Activated naive CD4-positive, alpha-beta T cell treated with anti-CD3 and anti-CD28 coated beads, Interleukin-2, amount 10 ng/mL, durations not matched to agents 7 days and 5 days (primary cell): ENCODE data around the gene GPR160.
"Not testable (repeated sequence)": the region's sequence is repeated elsewhere in the genome, so short reads cannot be mapped to it uniquely, and the experiment has no call there.

Experiments used
- CTCF ChIA-PET: fragments of 350-600 bp; sonication (Branson Sonifier 250); formaldehyde crosslinking; loops from one replicate; lab custom pipeline; 2021; ENCODE audit warnings: antibody characterized with exemption; lab: Charles Lee
- DNase-seq: peaks from one replicate; pipeline ENCODE4 v3.0.0-alpha.2; 2020
- H3K27ac Mint-ChIP-seq: one replicate; pipeline ENCODE4 v1.8.0; 2021; ENCODE audit warnings: mild to moderate bottlenecking, moderate library complexity, mixed read lengths
- H3K27me3 Mint-ChIP-seq: one replicate; pipeline ENCODE4 v1.8.0; 2021; ENCODE audit warnings: mild to moderate bottlenecking, mixed read lengths
- H3K36me3 Mint-ChIP-seq: one replicate; pipeline ENCODE4 v1.8.0; 2021; ENCODE audit warnings: mixed read lengths
- H3K4me1 Mint-ChIP-seq: one replicate; pipeline ENCODE4 v1.8.0; 2021; ENCODE audit warnings: mixed read lengths
- H3K4me3 Mint-ChIP-seq: one replicate; pipeline ENCODE4 v1.8.0; 2021; ENCODE audit warnings: mild to moderate bottlenecking, moderate library complexity, mixed read lengths
- H3K9me3 Mint-ChIP-seq: one replicate; pipeline ENCODE4 v1.8.0; 2021; ENCODE audit warnings: mixed read lengths

GPR160 gene

DNA sequence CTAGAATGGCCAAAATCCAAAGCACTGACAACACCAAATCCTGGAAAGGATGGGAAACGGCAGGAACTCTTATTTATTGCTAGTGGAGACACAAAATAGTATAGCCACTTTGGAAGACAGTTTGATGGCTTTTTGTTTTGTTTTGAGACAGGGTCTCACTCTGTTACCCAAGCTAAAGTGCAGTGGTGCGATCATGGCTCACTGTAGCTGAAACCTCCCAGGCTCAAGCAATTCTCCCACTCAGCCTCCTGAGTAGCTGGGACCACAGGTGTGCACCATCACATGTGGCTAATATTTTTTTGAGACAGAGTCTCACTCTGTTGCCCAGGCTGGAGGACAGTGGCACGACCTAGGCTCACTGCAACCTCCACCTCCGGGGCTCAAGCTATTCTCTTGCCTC lies 27.3 kb upstream of the GPR160 start:
- no peak overlapping the region for H3K4me3 Mint-ChIP-seq
- no peak for DNase-seq
- H3K27ac Mint-ChIP-seq = no peak overlapping the region
- no peaks in the 10 kb centered on the region for H3K9me3 Mint-ChIP-seq
- peaks cover 5% of the 10 kb centered on the region for H3K36me3 Mint-ChIP-seq
- peaks cover 22% of the 10 kb centered on the region for H3K4me1 Mint-ChIP-seq
- CTCF ChIA-PET = no interaction called here
- H3K27me3 Mint-ChIP-seq = no peaks in the 10 kb centered on the region

DNA sequence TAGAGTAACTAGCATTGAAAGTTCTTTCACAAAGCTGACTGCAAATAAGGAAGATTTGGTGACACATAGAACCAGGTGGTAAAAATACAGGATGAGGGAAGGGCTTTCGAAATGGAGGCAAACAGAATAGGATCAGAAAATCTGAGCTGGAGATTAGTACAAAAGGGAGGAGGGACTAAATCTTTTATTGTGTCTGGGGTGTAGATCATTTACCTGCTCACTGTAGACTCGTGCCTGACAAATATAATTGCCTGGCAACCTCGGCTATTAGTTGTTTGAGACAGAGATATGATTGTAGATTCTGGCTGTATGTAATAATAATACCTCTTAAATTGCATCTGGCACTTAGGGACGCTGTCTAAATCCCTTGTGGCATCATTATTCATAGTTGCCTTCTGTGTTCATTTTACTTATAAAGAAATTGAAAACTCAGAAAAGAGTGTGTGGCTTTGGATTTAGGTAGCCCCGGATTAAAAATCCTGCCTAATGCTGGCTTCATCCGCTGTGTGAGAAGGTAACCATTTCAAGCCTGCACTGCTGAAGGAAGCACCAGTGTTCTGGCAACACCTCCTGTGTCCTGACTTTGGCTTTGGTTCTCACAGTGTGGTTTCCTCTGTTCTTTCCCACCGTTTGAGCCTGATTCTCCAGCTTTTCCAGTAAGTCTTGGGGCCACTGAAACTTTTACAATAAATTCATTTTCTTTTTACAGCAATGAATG lies 25.0 kb upstream of the GPR160 start:
- CTCF ChIA-PET = interaction anchor here (0.7 to 0.9 kb wide), 2 partner anchors 10 to 17 kb away, joined by 3 read pairs; no protein-coding TSS in a partner anchor
- H3K4me3 Mint-ChIP-seq = no peak overlapping the region
- no peak for DNase-seq
- no peaks in the 10 kb centered on the region for H3K9me3 Mint-ChIP-seq
- H3K4me1 Mint-ChIP-seq = peaks cover 6% of the 10 kb centered on the region
- no peaks in the 10 kb centered on the region for H3K36me3 Mint-ChIP-seq
- peaks cover 4% of the 10 kb centered on the region for H3K27me3 Mint-ChIP-seq
- H3K27ac Mint-ChIP-seq = no peak overlapping the region

DNA sequence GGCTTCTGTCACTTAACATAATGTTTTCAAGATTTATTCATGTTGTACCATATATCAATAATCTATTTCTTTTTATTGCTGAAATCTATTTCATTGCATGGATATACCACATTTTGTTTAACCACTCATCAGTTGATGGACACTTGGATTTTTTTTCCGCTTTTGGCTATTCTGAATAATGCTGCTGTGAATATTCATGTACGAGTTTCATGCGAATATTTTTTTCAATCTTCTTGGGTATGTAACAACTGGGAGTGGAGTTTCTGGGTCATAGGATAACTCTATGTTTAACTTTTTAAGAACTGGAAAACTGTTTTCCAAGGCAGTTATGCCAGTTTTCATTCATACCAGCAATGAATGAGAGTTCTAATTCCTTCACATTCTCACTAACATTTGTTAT lies 21.7 kb upstream of the GPR160 start:
- CTCF ChIA-PET = interaction anchor here (0.7 kb wide), 1 partner anchor 849 kb away, joined by 3 read pairs; no protein-coding TSS in a partner anchor
- no peaks in the 10 kb centered on the region for H3K36me3 Mint-ChIP-seq
- H3K27ac Mint-ChIP-seq = no peak overlapping the region
- H3K27me3 Mint-ChIP-seq = peaks cover 8% of the 10 kb centered on the region
- DNase-seq = no peak
- H3K9me3 Mint-ChIP-seq = no peaks in the 10 kb centered on the region
- peaks cover 12% of the 10 kb centered on the region for H3K4me1 Mint-ChIP-seq
- H3K4me3 Mint-ChIP-seq = no peak overlapping the region

DNA sequence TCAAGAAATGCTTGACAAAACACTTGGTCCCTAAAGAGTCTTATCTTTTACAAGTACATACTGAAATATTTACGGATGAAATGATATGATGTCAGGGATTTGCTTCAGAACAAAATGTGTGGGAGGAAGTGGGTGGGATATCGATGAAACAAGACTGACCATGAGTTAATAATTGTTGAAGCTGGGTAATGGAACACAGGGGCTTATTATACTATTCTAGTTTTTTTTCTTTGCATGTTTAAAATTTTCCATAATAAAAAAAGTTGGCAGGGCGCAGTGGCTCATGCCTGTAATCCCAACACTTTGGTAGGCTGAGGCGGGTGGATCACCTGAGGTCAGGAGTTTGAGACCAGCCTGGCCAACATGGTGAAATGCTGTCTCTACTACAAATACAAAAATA lies 18.5 kb upstream of the GPR160 start:
- H3K27me3 Mint-ChIP-seq, H3K4me3 Mint-ChIP-seq, H3K36me3 Mint-ChIP-seq: not testable (repeated sequence)

DNA sequence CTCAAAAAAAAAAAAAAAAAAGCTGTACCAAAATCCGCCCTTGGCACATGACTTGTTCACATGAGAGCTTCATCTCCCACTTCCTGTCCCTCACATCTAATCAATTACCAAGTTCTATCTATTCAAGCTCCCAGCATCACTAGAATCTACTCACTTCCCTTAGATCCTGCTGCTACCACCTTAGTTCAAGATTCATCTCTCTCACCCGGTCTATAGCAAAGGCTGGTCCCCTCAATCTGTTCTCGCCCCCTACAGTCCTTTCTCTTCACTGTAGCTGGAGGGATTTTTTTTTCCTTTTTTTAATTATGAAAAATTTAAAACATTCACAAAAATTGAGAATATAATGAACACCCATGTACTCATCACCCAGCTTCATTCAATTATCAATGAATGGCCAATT lies 16.7 kb upstream of the GPR160 start:
- CTCF ChIA-PET = interaction anchor here (0.6 to 2.9 kb wide), 10 partner anchors 13 to 259 kb away, joined by 3 to 16 read pairs (median 4); partner anchors contain the start of genes GPR160, LRRC31 and SEC62
- Mint-ChIP-seq H3K27me3 (peaks cover 8% of the 10 kb centered on the region), H3K36me3 (peaks cover 5% of the 10 kb centered on the region), H3K27ac (no peak overlapping the region), H3K4me1 (peaks cover 24% of the 10 kb centered on the region), H3K9me3 (no peaks in the 10 kb centered on the region), H3K4me3 (no peak overlapping the region)
- no peak for DNase-seq

More for the DNA sequence above, 18.5 kb upstream of the GPR160 start:
- CTCF ChIA-PET = interaction anchor here (1.2 to 2.9 kb wide), 2 partner anchors 12 to 156 kb away, joined by 3 to 16 read pairs; no protein-coding TSS in a partner anchor
- DNase-seq, H3K9me3 Mint-ChIP-seq, H3K27ac Mint-ChIP-seq: not testable (repeated sequence)
- peaks cover 17% of the 10 kb centered on the region for H3K4me1 Mint-ChIP-seq

DNA sequence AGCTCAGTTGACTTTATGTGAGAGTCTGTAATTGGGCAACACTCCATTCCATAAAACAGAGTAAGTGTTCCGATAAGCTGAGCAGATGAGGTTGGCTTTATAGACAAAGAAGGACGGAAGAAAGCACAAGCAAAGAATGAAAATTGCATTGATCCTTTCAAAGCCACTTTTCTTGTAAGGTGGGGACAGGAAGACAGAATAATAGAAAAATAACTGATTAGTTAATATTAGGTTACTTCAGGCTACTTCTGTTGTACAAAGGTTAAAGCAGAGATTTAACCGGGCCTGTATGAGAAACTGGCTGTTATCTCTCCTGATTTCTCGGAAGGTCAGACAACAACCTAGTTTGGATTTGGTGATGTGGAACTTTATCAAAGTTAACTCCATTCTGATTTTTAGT lies 15.5 kb upstream of the GPR160 start:
- Mint-ChIP-seq H3K36me3 (peaks cover 9% of the 10 kb centered on the region), H3K9me3 (peaks cover 6% of the 10 kb centered on the region), H3K27me3 (peaks cover 4% of the 10 kb centered on the region), H3K27ac (no peak overlapping the region), H3K4me1 (peaks cover 36% of the 10 kb centered on the region), H3K4me3 (no peak overlapping the region)
- CTCF ChIA-PET = interaction anchor here (0.6 kb wide), 1 partner anchor 120 kb away, joined by 3 read pairs; no protein-coding TSS in a partner anchor
- no peak for DNase-seq

DNA sequence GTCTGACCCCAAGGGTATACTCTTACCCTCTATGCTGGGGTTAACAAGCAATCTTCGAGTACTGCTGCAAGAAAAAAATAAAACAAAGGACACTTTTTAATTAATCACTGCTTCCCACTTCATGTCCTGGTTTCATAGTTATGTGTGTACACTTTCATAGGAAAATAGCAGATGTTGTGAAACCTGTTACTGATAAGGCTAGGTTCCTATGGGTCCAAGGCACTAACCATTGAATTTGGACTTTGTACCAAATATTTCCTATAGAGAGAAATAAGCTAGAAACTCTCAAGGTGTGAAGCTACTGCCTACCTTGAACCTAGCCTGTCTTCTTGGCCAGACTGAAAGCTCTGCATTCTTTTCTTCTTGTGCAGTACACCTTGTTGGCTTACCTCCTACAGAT lies 14.6 kb upstream of the GPR160 start:
- H3K4me3 Mint-ChIP-seq = no peak overlapping the region
- CTCF ChIA-PET = no interaction called here
- H3K9me3 Mint-ChIP-seq = peaks cover 8% of the 10 kb centered on the region
- H3K27ac Mint-ChIP-seq = no peak overlapping the region
- peaks cover 16% of the 10 kb centered on the region for H3K36me3 Mint-ChIP-seq
- H3K4me1 Mint-ChIP-seq = peaks cover 44% of the 10 kb centered on the region
- peaks cover 4% of the 10 kb centered on the region for H3K27me3 Mint-ChIP-seq
- DNase-seq = no peak

DNA sequence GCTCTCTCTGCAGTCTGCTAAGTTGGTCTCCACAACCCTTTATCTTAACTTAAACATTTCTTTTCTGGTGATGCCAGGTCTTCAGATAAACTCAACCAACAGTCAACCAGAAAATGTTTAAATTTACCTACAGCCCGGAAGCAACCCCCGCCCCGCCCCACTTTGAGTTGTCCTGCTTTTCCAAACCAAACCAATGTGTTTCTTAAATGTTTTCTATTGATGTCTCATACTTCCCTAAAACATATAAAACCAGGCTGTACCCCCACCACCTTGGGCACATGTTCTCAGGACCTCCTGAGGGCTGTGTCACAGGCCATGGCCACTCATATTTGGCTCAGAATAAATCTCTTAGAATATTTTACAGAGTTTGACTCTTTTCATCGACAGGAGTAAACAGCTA lies 13.2 kb upstream of the GPR160 start:
- Mint-ChIP-seq H3K27ac (no peak overlapping the region), H3K4me3 (no peak overlapping the region), H3K4me1 (peaks cover 53% of the 10 kb centered on the region), H3K9me3 (peaks cover 16% of the 10 kb centered on the region), H3K36me3 (peaks cover 19% of the 10 kb centered on the region), H3K27me3 (no peaks in the 10 kb centered on the region)
- no peak for DNase-seq
- CTCF ChIA-PET = no interaction called here

DNA sequence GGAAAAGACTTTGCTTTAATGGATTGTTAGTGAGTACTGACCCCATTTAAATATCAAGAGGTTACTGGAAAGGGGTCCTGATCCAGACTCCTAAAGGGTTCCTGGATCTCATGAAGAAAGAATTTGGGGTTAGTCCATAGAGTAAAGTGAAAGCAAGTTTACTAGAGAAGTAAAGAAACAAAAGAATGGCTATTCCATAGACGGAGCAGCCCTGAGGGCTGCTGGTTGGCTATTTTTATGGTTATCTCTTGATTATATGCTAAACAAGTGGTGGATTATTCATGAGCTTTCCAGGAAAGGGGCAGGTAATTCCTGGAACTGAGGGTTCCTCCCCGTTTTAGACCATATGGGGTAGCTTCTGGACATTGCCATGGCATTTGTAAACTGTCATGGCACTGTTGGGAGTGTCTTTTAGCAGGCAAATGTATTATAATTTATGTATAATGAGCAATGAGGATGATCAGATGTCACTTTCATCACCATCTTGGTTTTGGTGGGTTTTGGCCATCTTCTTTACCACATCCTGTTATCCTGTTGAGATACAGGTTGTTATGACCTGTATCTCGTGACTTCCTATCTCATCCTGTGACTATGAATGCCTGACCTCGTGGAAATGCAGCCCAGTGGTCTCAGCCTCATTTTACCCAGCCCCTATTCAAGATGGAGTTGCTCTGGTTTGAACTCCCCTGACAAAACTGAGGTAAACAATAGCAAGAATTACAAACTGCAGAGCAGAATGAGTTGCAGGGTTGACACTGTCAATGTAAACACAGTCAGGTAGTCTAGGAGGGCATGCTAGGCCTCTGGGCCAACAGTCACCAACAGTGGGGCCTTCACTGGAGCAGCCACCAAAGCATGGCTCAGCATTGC lies 10.3 kb upstream of the GPR160 start:
- no peaks in the 10 kb centered on the region for H3K27me3 Mint-ChIP-seq
- peak overlapping the region; percentile 86 for H3K27ac Mint-ChIP-seq
- CTCF ChIA-PET = no interaction called here
- peaks cover 54% of the 10 kb centered on the region for H3K4me1 Mint-ChIP-seq
- peaks cover 25% of the 10 kb centered on the region for H3K9me3 Mint-ChIP-seq
- no peak overlapping the region for H3K4me3 Mint-ChIP-seq
- peak; percentile 70 for DNase-seq
- peaks cover 19% of the 10 kb centered on the region for H3K36me3 Mint-ChIP-seq

DNA sequence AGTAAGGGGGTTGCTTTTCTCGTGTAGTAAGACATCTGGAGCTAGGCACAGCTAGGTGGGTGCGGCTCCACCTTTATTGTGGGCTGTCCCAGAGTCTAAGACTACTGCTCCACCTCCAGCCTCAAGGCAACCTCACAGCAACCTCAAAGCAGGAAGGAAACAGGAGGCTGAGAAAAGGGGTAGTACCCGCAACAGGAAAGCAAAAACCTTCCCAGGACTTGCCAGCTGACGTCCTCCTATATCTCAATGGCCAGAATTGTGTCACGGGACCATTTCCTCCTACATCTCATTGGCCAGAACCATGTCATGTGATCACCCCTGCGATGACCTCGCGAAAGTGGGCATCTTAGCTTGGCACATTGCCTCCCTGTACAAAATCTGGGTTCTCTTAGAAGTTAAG lies 4.3 kb upstream of the GPR160 start:
- H3K4me1 Mint-ChIP-seq = peaks cover 66% of the 10 kb centered on the region
- peak overlapping the region; percentile 79 for H3K27ac Mint-ChIP-seq
- H3K9me3 Mint-ChIP-seq = peaks cover 28% of the 10 kb centered on the region
- no peak overlapping the region for H3K4me3 Mint-ChIP-seq
- CTCF ChIA-PET = interaction anchor here (1.6 to 1.9 kb wide), 3 partner anchors 10 to 67 kb away, joined by 4 to 6 read pairs (median 4); partner anchors contain the start of gene SEC62
- H3K27me3 Mint-ChIP-seq = no peaks in the 10 kb centered on the region
- peak; percentile 84 for DNase-seq
- H3K36me3 Mint-ChIP-seq = peaks cover 12% of the 10 kb centered on the region

DNA sequence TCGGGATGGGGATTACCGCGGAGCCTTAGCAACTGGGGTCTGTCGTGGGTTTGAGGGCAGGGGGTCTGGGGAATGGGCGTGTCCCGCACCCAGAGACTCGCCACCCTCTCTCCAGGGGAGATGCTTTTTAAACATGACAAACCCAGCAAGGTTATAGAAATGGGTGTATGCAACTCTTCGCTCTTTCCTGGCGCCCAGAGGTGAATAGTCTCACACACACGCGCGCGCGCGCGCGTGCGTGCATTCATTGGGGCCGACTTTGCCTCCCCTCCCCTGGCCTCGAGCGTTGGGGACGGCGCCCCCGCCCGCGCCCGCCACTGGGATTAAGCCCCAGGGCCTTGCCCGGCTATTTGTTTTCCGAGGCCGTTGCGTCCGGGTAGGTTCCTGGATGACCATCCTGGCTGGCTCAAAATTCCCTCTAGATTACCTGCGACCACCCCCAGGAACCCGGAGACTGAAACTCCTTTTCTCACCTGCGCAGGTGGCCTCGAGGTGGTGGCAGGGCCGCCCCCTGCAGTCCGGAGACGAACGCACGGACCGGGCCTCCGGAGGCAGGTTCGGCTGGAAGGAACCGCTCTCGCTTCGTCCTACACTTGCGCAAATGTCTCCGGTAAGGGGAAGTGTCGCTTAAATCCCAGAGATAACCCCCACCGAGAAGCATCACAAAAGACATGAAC lies 777 bp downstream of the GPR160 start:
- Mint-ChIP-seq H3K27ac (peak overlapping the region; percentile 30), H3K36me3 (peaks cover 16% of the 10 kb centered on the region), H3K4me3 (peak overlapping the region; percentile 86), H3K9me3 (peaks cover 4% of the 10 kb centered on the region), H3K4me1 (peaks cover 44% of the 10 kb centered on the region), H3K27me3 (peaks cover 4% of the 10 kb centered on the region)
- CTCF ChIA-PET = interaction anchor here (0.9 to 2.5 kb wide), 5 partner anchors 7 to 266 kb away, joined by 3 to 7 read pairs (median 3); no protein-coding TSS in a partner anchor
- peak; percentile 44 for DNase-seq

DNA sequence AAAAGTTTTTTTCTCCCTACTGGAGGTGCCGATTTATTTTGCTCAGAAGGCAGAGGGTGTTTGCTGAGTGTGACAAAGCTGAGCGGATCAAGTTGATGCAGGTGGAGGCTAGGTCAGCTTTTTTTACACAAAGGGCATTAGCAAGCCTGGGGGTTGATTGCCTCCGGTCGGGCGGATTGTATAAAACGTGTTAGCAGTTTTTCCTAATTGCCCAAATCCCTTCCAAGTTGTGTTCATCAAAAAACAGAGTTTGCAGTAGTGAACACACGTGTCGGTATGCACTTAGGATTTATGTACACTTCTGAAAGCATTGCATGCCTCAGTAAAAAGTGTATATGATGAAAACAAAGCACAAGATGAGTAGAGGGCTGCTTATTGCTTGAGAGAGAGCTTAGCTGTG lies 2.6 kb downstream of the GPR160 start:
- H3K36me3 Mint-ChIP-seq = peaks cover 17% of the 10 kb centered on the region
- peaks cover 4% of the 10 kb centered on the region for H3K27me3 Mint-ChIP-seq
- peaks cover 45% of the 10 kb centered on the region for H3K4me1 Mint-ChIP-seq
- no peaks in the 10 kb centered on the region for H3K9me3 Mint-ChIP-seq
- H3K27ac Mint-ChIP-seq = no peak overlapping the region
- DNase-seq = no peak
- H3K4me3 Mint-ChIP-seq = no peak overlapping the region
- CTCF ChIA-PET = interaction anchor here (0.6 to 2.5 kb wide), 5 partner anchors 13 to 1546 kb away, joined by 3 to 7 read pairs (median 3); partner anchors contain the start of genes LRRC34 and LRRIQ4

DNA sequence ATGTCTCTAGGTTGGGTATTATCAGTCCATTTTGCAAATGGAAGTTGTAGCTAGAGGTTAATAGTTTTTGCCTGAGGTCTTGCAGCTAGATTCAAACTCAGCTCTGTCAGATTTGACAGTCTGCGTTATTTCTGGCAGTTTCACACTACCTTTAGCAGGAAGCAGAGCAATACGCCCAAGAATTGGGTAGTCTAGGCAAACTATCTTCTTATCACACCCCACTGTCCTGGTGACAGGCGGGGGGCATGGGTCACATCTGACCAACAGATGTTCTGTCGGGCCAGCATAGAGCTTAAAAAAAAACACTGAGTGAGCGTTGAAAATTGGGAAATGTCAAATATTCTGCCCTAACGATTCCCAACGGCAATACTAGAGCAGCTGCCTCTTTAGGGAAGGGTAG lies 5.7 kb downstream of the GPR160 start:
- Mint-ChIP-seq H3K9me3 (no peaks in the 10 kb centered on the region), H3K36me3 (peaks cover 14% of the 10 kb centered on the region), H3K27ac (peak overlapping the region; percentile 37), H3K27me3 (peaks cover 4% of the 10 kb centered on the region), H3K4me1 (peaks cover 42% of the 10 kb centered on the region), H3K4me3 (no peak overlapping the region)
- DNase-seq = no peak
- CTCF ChIA-PET = interaction anchor here (0.9 to 1.5 kb wide), 3 partner anchors 10 to 23 kb away, joined by 3 to 4 read pairs (median 3); no protein-coding TSS in a partner anchor
